Body of pancreas (tissue), 4 donors: ENCODE measurements around the gene EEFSEC. TPM values are rescaled to one million over a fixed set of nuclear protein-coding genes. Genes with fewer than 3 reads are reported as not detected.

Source experiments
- ATAC-seq: fragments of 150-250 bp; one replicate; pipeline ENCODE4 v1.9.1; 2016
- DNase-seq, 4 donors: peaks; one replicate each; pipeline ENCODE4 v3.0.0-alpha.2; 2019
- H3K27ac ChIP-seq, 4 donors: fragments of 200-600 bp; sonication (generic); 1 replicate in 3 of 4; 2 replicates in 1 of 4; pipeline versions ENCODE4 v1.5.1 to v1.6.1; 2016 to 2019; ENCODE audit warnings: mild to moderate bottlenecking in 1 of 4, mixed read lengths in 1 of 4, moderate library complexity in 1 of 4
- H3K27me3 ChIP-seq, 2 donors: fragments of 200-600 bp; sonication (generic); one replicate each; pipeline ENCODE4 v1.6.0; 2016; ENCODE audit warnings: mild to moderate bottlenecking in 1 of 2
- H3K36me3 ChIP-seq, 2 donors: fragments of 200-600 bp; sonication (generic); replicated peaks in 1 of 2; 2 replicates each; pipeline ENCODE4 v1.5.1; 2016; ENCODE audit warnings: low read depth in 2 of 2; ENCODE audit not compliant: insufficient read depth in 1 of 2
- H3K4me1 ChIP-seq: fragments of 200-600 bp; sonication (generic); one replicate; pipeline ENCODE4 v1.6.0; 2016
- H3K4me3 ChIP-seq, 2 donors: fragments of 200-600 bp; sonication (generic); 1 replicate in 1 of 2; 2 replicates in 1 of 2; pipeline ENCODE4 v1.5.1; 2016 to 2019
- H3K9me3 ChIP-seq, 3 donors: fragments of 200-600 bp; sonication (generic); 1 replicate in 2 of 3; 2 replicates in 1 of 3; pipeline ENCODE4 v1.5.1; 2016
- CTCF ChIP-seq, 7 experiments: fragments of 450-650 bp in 4 of 7; fragments of 200-600 bp in 3 of 7; sonication (generic) in 3 of 7; IDR thresholded peaks; one replicate each; pipeline ENCODE4 v1.5.1; 2016 to 2019; ENCODE audit warnings: antibody characterized with exemption in 7 of 7
- POLR2A ChIP-seq, 3 donors: fragments of 450-650 bp; IDR thresholded peaks; one replicate each; pipeline ENCODE4 v1.6.1; 2016; ENCODE audit warnings: antibody characterized with exemption in 3 of 3, mild to moderate bottlenecking in 2 of 3
- WGBS, 2 donors: methylation state at CpG; one replicate each; pipeline ENCODE4 v1.1.5; 2017; 5-methylcytosine and 5-hydroxymethylcytosine counted together
- intact Hi-C: fragments of 100-400 bp; cut with DNase I; formaldehyde crosslinking; loops from one replicate; pipeline ENCODE4 v1.15.1; 2023
- total RNA-seq, 2 donors: library from RNA; depleted of rRNA; stranded (reverse); fragments of >200 nt; gene quantifications; one replicate each; pipeline ENCODE4 v1.1.0, GENCODE V29; 2016

Gene EEFSEC
- total RNA-seq, 2 donors from 2014 or later, result 8.6 to 33.0 TPM

- no peaks in the 10 kb centered on the region for H3K36me3 ChIP-seq
- H3K4me3 ChIP-seq, result no peak overlapping the region
- ATAC-seq (no peak), DNase-seq (no peak)
- 88 to 89% methylated on average over 10 to 11 of the region's 11 CpGs for WGBS, 2 donors
- TF ChIP-seq CTCF (IDR thresholded peaks at IDR 0.05) (no peak), POLR2A (IDR thresholded peaks at IDR 0.05) (no peak)
- no peaks in the 10 kb centered on the region for H3K27me3 ChIP-seq
- no peak overlapping the region for H3K27ac ChIP-seq
- H3K9me3 ChIP-seq, result no peaks in the 10 kb centered on the region
- H3K4me1 ChIP-seq, result peaks cover 15% of the 10 kb centered on the region
- intact Hi-C loops, result no loop called here
These were observed 122.2 kb downstream of the EEFSEC start for GRCh38 chr3:128275316-128276145.

DNA sequence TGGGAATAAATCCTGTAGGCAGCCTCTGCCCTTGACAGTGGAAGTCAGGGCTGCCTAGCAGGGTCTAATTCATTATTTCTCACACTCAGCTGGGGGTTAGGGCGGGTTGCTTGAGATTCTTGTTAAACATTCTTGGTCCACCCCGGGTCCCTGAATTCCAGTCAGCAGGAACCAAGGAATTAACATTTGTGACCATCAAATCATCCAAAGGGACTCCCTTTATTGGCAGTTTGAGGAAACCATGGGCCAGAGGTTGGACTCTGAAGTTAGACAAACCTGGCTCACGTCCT is 122.8 kb downstream of the EEFSEC start:
- Histone ChIP-seq H3K4me1 (peaks cover 10% of the 10 kb centered on the region), H3K9me3 (no peaks in the 10 kb centered on the region), H3K36me3 (no peaks in the 10 kb centered on the region), H3K27me3 (no peaks in the 10 kb centered on the region), H3K4me3 (no peak overlapping the region), H3K27ac (no peak overlapping the region)
- WGBS, 2 donors, result 79 to 80% methylated on average over 3 of the region's 3 CpGs
- no peak for ATAC-seq
- intact Hi-C loops, result no loop called here
- no peak for DNase-seq
- TF ChIP-seq CTCF (IDR thresholded peaks at IDR 0.05) (no peak), POLR2A (IDR thresholded peaks at IDR 0.05) (no peak)

DNA sequence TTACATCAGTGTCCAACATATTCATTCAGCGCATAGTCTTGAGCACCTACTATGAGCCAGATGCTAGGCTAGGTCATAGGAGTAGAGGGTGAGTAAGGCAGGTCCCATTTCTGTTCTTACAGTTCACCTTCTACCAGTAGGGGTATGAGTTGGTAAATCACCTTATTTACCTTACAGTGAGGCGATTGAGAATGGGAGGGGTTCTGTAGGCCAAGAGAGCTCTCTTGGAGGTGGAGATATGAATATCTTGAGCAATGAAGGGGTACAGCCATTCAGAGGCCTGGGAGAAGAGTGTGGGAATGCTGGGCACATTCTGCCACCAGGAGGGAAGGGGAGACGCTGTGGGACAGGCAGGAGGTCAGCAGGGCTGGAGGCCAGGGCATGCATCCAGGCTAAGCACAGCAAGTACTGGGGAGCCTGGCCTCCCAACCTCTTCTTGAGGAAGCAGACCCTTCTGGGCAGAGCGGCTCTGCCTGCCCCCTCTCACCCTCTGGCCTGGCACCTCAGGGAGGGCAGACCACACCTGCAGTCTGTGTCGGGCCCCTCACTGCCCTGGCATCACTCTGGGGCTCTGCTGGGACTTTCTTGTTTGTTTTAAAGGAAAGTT is 123.4 kb downstream of the EEFSEC start:
- ATAC-seq (no peak), DNase-seq (no peak)
- intact Hi-C loops, result no loop called here
- H3K4me3 ChIP-seq, result no peak overlapping the region
- WGBS, 2 donors, result 86 to 93% methylated on average over 5 of the region's 5 CpGs
- H3K4me1 ChIP-seq, result peaks cover 4% of the 10 kb centered on the region
- H3K9me3 ChIP-seq, result no peaks in the 10 kb centered on the region
- no peaks in the 10 kb centered on the region for H3K27me3 ChIP-seq
- H3K36me3 ChIP-seq, result no peaks in the 10 kb centered on the region
- H3K27ac ChIP-seq, result no peak overlapping the region
- TF ChIP-seq POLR2A (IDR thresholded peaks at IDR 0.05), result no peak
- TF ChIP-seq CTCF (IDR thresholded peaks at IDR 0.05), result no peak

DNA sequence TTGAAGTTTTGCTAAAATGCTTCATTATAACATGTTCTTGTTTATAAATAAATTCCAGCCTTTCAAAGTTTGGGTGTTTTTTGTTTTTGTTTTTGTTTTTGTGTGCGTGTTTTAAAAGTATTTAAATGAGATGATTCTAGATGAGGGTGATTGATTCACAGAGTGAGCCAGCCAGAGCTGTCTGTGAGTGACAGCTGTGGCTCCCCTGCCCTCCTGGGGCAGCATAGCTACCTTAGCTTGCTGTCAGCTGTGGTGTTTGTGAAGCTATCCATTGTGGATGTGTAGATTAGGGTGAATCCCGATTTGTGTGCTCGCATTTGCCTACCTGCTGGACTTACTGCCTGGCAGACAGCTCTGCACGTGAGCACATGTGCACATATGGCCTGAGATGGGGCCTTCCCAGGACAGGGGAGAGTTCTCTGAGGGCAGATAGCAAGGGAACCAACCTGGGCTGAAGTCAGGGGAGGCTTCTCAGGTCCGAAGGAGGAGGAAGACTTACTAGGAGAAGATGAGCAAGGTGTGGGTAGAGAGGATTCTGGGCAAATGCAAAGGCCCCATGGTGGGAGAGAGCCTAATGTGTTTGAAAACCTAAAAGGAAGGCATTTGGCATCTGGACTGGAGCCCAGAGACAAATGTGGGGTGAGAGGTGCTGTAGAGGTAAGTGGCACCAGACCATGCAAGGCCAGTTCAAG is 124.2 kb downstream of the EEFSEC start:
- H3K4me1 ChIP-seq, result peaks cover 8% of the 10 kb centered on the region
- H3K27ac ChIP-seq, result no peak overlapping the region
- no peak overlapping the region for H3K4me3 ChIP-seq
- H3K9me3 ChIP-seq, result no peaks in the 10 kb centered on the region
- intact Hi-C loops, result no loop called here
- no peak for DNase-seq
- WGBS, 2 donors, result 91 to 95% methylated on average over 5 of the region's 5 CpGs
- no peaks in the 10 kb centered on the region for H3K27me3 ChIP-seq
- TF ChIP-seq CTCF (IDR thresholded peaks at IDR 0.05), result no peak
- no peak for TF ChIP-seq POLR2A (IDR thresholded peaks at IDR 0.05)
- no peaks in the 10 kb centered on the region for H3K36me3 ChIP-seq
- ATAC-seq, result no peak
